ENCODE data around the gene BICDL2. TPM values are rescaled to one million over a fixed set of nuclear protein-coding genes. Genes with fewer than 3 reads are reported as not detected.

The BICDL2 gene
- total and polyA plus RNA-seq, 2 donors (not counting 3 experiments of a cell fraction or from before 2014, with no cell fraction given), result not detected

- Histone ChIP-seq H4K20me1 (replicated peaks; ENCODE audit: control insufficient read depth, extremely low read depth, insufficient read depth, low read length) (no peaks in the 10 kb centered on the region), H3K4me3 (replicated peaks in 1 of 3; ENCODE audit: insufficient read depth in 1 of 3, low read depth in 1 of 3, low read length in 3 of 3) (no peak overlapping the region), H3K27me3 (ENCODE audit: control insufficient read depth in 2 of 2, insufficient read depth in 2 of 2, low read length in 2 of 2) (peaks cover 0 to 2% of the 10 kb centered on the region in 2 experiments), H2AFZ (ENCODE audit: low read depth, low read length) (no peak overlapping the region), H3K9me1 (replicated peaks; ENCODE audit: control insufficient read depth, extremely low read depth, insufficient read depth, low read length) (no peaks in the 10 kb centered on the region), H3K36me3 (ENCODE audit: control insufficient read depth in 2 of 2, extremely low read depth in 1 of 2, insufficient read depth in 2 of 2, low read length in 2 of 2) (no peaks in the 10 kb centered on the region), H3K9ac (replicated peaks; ENCODE audit: extremely low read depth, insufficient read depth, low read length) (no peak overlapping the region), H3K79me2 (ENCODE audit: control insufficient read depth, insufficient read depth, low read length) (no peaks in the 10 kb centered on the region), H3K4me2 (ENCODE audit: insufficient read depth, low read length) (no peak overlapping the region), H3K27ac (ENCODE audit: insufficient read depth, low read depth, low read length) (no peak overlapping the region), H3K4me1 (ENCODE audit: control insufficient read depth, extremely low read depth, insufficient read depth, low read length) (no peaks in the 10 kb centered on the region), H3K9me3 (replicated peaks; ENCODE audit: control insufficient read depth, insufficient read depth, low read length) (no peaks in the 10 kb centered on the region)
- intact Hi-C loops (cut with micrococcal nuclease) (no loop called here), dilution Hi-C loops (cut with MboI; ENCODE audit: extremely low pct_ligation_motif_present, low sequenced_read_pairs) (no loop called here)
- no peak for TF ChIP-seq FOS (IDR thresholded peaks at IDR 0.05; ENCODE audit: borderline replicate concordance, insufficient read depth, low read length)
- ChIA-PET CTCF (interaction anchor here (1.0 kb wide), 1 partner anchor 44 kb away, joined by 5 read pairs; no protein-coding TSS in a partner anchor), POLR2A (no interaction called here)
- no TSS peak for BruUV-seq (replicated peaks)
- DNase-seq (ENCODE audit: low read depth, low spot score) (no peak), FAIRE-seq (no peak)
These were observed 38.8 kb upstream of the BICDL2 start for GRCh38 chr16:3075523-3075915.

GRCh38 chr16:3074860-3075522 lies 38.2 kb upstream of the BICDL2 start:
- intact Hi-C loops (cut with micrococcal nuclease) (no loop called here), dilution Hi-C loops (cut with MboI; ENCODE audit: extremely low pct_ligation_motif_present, low sequenced_read_pairs) (no loop called here)
- Histone ChIP-seq H3K4me3 (replicated peaks in 1 of 3; ENCODE audit: insufficient read depth in 1 of 3, low read depth in 1 of 3, low read length in 3 of 3) (no peak overlapping the region), H3K27me3 (ENCODE audit: control insufficient read depth in 2 of 2, insufficient read depth in 2 of 2, low read length in 2 of 2) (peaks cover 0 to 2% of the 10 kb centered on the region in 2 experiments), H3K9me1 (replicated peaks; ENCODE audit: control insufficient read depth, extremely low read depth, insufficient read depth, low read length) (no peaks in the 10 kb centered on the region), H3K36me3 (ENCODE audit: control insufficient read depth in 2 of 2, extremely low read depth in 1 of 2, insufficient read depth in 2 of 2, low read length in 2 of 2) (no peaks in the 10 kb centered on the region), H3K27ac (ENCODE audit: insufficient read depth, low read depth, low read length) (no peak overlapping the region), H2AFZ (ENCODE audit: low read depth, low read length) (no peak overlapping the region), H3K79me2 (ENCODE audit: control insufficient read depth, insufficient read depth, low read length) (no peaks in the 10 kb centered on the region), H3K4me2 (ENCODE audit: insufficient read depth, low read length) (no peak overlapping the region), H3K9me3 (replicated peaks; ENCODE audit: control insufficient read depth, insufficient read depth, low read length) (no peaks in the 10 kb centered on the region), H3K4me1 (ENCODE audit: control insufficient read depth, extremely low read depth, insufficient read depth, low read length) (no peaks in the 10 kb centered on the region), H4K20me1 (replicated peaks; ENCODE audit: control insufficient read depth, extremely low read depth, insufficient read depth, low read length) (no peaks in the 10 kb centered on the region), H3K9ac (replicated peaks; ENCODE audit: extremely low read depth, insufficient read depth, low read length) (no peak overlapping the region)
- TF ChIP-seq JUN (IDR thresholded peaks at IDR 0.05; ENCODE audit: borderline replicate concordance, insufficient read depth, insufficient read length, low read depth) (no peak), MYC (IDR thresholded peaks at IDR 0.05; ENCODE audit: low read depth, low read length) (no peak), POLR2AphosphoS5 (IDR thresholded peaks at IDR 0.05; ENCODE audit: insufficient read depth, low read depth, low read length) (no peak), GATA2 (IDR thresholded peaks at IDR 0.05; ENCODE audit: insufficient read depth, insufficient read length, low read depth, low read length) (no peak)
- TF ChIP-seq, protein P1, sequence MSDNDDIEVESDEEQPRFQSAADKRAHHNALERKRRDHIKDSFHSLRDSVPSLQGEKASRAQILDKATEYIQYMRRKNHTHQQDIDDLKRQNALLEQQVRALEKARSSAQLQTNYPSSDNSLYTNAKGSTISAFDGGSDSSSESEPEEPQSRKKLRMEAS (IDR thresholded peaks at IDR 0.05; ENCODE audit: insufficient read depth, insufficient read length), result no peak
- DNase-seq (ENCODE audit: low read depth, low spot score) (no peak), FAIRE-seq (no peak)
- POLR2A ChIA-PET, result no interaction called here
- CTCF ChIA-PET, result no interaction called here
- no TSS peak for BruUV-seq (replicated peaks)
